Measurements from ENCODE around the gene MCF2L.

The MCF2L gene

DNA sequence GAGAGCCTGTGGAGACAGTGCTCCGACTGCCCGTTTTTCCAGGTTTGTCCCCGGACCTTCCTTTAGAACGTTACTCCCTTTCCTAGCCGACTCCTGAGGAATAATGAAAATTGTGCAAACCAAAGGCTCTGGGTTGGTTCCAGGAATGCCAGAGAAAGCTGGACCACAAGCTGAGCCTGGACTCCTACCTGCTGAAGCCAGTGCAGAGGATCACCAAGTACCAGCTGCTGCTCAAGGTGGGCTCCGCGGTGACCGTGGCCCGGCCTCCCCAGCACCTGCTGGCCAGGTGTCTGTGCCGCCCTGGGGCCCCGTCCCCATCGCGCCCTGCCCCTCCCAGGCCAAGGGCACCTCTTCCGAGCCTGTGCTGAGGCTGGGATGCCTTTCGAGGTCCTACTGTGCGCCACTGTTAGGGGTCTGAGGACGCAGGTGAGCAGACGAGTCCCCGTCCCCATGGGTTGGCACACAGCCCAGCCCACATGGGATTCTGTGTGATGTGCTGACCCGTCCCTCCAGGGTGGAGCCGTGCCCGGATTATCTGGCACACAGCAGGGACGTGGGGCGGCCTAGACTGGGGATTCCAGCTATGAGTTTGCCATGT lies 116.0 kb downstream of the MCF2L start:
- DNase-seq = no peak
- Mint-ChIP-seq H3K4me1 (ENCODE audit: low read depth) (no peaks in the 10 kb centered on the region), H3K27me3 (no peaks in the 10 kb centered on the region), H3K27ac (no peak overlapping the region), H3K9me3 (no peaks in the 10 kb centered on the region), H3K36me3 (ENCODE audit: low read depth) (peaks cover 7% of the 10 kb centered on the region), H3K4me3 (no peak overlapping the region)

DNA sequence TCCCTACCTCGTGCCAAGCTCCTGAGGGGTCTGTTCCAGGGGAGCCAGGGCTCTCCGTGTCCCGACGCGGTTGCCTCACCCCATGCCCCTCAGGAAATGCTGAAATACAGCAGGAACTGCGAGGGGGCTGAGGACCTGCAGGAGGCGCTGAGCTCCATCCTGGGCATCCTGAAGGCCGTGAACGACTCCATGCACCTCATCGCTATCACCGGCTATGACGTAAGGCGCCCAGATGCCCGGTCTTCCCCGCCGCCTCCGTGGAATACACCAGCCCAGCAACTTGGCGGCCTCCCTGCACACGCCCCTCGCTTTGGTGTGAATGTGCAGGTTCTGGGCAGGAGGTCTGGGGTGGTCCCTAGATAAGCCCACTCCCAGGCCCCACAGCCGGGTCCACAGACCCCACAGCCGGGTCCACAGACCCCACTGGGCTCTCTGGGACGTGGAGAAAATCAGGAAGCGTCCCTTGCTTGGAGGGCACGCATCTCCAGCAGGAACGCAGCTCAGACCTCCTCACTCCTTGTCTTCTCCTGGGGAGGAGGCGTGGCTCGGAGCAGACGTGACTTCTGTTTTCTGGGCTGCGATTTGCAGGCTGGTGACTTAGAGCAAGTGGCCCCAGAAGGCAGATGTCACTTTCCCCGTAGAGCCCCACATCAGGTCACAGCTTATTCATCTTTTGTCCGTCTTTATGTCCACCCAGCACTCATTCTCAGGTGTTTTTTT lies 117.2 kb downstream of the MCF2L start:
- no peak overlapping the region for H3K27ac Mint-ChIP-seq
- no peak for DNase-seq
- no peaks in the 10 kb centered on the region for H3K9me3 Mint-ChIP-seq
- H3K4me3 Mint-ChIP-seq = no peak overlapping the region
- peaks cover 7% of the 10 kb centered on the region for H3K36me3 Mint-ChIP-seq (ENCODE audit: low read depth)
- no peaks in the 10 kb centered on the region for H3K27me3 Mint-ChIP-seq
- no peaks in the 10 kb centered on the region for H3K4me1 Mint-ChIP-seq (ENCODE audit: low read depth)

DNA sequence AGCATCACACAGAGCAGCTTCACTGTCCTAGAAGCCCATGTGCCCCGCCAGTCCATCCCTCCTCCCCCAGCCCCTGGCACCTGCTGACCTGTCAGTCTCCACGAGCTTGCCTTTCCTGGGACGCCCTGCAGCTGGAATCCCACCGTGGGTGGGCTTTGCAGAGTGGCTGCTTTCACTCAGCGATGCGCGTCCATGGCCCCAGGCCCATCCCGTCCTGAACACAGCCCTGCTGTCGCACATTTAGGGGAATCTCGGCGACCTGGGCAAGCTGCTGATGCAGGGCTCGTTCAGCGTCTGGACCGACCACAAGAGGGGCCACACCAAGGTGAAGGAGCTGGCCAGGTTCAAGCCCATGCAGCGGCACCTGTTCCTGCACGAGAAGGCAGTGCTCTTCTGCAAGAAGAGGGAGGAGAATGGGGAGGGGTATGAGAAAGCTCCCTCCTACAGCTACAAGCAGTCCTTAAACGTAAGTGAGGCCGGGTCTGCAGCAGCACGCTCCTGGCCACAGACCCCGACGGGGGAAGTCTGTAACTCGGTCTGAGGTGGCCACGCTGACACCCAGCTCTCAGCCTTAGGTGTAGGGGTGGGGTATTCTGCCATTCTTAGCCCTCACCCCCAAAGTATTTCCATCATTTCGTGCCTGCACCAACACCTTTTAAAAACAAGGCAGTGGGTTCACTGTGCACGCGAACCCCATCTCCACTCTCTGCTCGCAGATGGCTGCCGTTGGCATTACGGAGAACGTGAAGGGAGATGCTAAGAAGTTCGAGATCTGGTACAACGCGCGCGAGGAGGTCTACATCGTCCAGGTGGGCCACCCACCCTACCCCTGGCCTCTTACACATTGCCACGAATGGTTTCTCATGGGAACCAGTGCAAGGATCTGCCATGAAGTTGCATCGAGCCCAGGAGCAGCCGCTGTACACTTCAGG lies 118.2 kb downstream of the MCF2L start:
- H3K27ac Mint-ChIP-seq = no peak overlapping the region
- no peaks in the 10 kb centered on the region for H3K9me3 Mint-ChIP-seq
- peaks cover 7% of the 10 kb centered on the region for H3K36me3 Mint-ChIP-seq (ENCODE audit: low read depth)
- no peaks in the 10 kb centered on the region for H3K4me1 Mint-ChIP-seq (ENCODE audit: low read depth)
- H3K4me3 Mint-ChIP-seq = no peak overlapping the region
- DNase-seq = no peak
- no peaks in the 10 kb centered on the region for H3K27me3 Mint-ChIP-seq

DNA sequence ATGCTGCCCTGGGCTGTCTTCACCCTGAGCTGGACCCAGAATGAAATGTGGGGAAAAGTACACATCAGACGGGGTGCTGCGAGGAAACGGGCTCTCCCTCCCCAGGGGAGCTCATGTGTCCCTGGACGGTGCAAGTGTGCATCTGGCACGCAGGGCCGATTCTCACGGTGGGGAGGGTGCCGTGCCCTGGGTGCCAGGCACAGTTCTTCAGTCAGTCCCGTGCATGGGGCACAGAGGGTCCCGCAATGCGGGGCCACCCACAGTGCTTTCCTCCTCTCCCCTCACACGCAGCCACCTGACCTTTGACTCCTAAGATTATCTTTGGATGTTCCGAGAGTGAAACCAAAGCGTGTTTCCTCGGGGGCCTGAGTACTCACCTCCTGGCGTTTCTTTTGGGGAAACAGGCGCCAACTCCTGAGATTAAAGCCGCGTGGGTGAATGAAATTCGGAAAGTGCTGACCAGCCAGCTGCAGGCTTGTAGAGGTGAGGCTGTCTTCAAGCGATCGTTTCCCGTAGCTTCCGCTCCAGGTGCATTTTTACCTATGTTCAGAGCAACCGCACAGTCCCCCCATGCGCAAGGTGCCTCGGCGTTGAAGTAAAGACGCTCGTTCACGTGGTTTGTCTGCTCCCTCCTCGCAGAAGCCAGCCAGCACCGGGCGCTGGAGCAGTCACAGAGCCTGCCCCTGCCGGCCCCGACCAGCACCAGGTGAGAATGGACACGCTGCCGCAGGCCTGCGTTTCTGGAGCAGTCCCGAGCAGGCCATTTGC lies 119.1 kb downstream of the MCF2L start:
- H3K4me1 Mint-ChIP-seq (ENCODE audit: low read depth) = no peaks in the 10 kb centered on the region
- no peak for DNase-seq
- H3K27ac Mint-ChIP-seq = no peak overlapping the region
- H3K36me3 Mint-ChIP-seq (ENCODE audit: low read depth) = peaks cover 7% of the 10 kb centered on the region
- no peak overlapping the region for H3K4me3 Mint-ChIP-seq
- H3K9me3 Mint-ChIP-seq = no peaks in the 10 kb centered on the region
- H3K27me3 Mint-ChIP-seq = no peaks in the 10 kb centered on the region

DNA sequence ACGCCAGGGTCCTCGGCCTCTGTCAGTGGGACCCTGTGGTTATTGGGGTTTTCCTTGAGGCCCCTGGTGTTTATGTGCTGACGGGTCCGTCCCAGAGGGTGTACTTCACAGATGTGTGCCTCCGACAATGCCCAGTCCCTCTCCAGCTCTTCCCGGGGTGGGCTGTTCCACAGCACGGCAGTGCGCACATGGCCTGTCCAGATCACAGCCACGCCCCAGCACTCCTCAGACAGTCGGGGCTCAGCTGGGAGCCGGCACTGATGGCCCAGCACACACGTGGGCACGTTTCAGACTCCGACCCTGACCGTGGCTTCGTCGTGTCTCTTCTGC lies 119.6 kb downstream of the MCF2L start:
- Mint-ChIP-seq H3K4me3 (no peak overlapping the region), H3K9me3 (no peaks in the 10 kb centered on the region), H3K36me3 (ENCODE audit: low read depth) (peaks cover 7% of the 10 kb centered on the region), H3K4me1 (ENCODE audit: low read depth) (no peaks in the 10 kb centered on the region), H3K27ac (no peak overlapping the region), H3K27me3 (no peaks in the 10 kb centered on the region)
- DNase-seq = no peak

DNA sequence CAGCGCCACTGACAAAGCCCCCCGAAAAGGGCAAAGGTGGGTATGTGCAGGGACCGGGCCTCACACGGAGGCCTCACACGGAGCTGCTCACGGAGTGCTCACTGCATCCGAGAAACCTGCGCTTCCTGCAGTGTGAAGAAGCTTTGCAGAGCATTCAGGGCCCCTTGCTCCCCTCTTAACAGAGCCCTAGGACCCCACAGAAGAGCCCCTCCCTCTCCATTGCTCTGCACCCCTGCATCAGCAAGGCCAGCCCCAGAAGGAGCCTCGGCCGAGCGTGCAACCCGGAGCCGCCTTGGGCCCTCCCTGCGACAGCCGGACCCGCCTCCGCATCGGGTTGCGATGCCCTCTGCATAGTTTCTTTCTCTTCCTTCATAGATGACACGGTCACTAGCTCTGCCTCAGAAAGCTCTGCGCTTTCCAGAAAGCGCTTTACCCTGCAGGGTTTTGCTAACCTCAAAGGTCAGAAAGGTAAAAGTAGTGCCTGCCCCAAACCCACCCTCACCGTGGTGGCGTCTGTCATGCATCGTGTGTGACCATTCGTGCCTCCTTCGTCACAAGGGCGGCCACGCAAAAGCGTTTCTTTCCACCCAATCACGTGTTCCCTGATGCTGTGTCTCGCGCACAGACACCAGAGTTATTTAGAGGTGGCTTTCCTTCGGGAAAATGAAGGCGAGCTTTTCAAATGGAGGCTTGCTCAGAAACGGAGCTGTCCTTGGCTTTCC lies 120.8 kb downstream of the MCF2L start:
- H3K36me3 Mint-ChIP-seq (ENCODE audit: low read depth) = peaks cover 7% of the 10 kb centered on the region

DNA sequence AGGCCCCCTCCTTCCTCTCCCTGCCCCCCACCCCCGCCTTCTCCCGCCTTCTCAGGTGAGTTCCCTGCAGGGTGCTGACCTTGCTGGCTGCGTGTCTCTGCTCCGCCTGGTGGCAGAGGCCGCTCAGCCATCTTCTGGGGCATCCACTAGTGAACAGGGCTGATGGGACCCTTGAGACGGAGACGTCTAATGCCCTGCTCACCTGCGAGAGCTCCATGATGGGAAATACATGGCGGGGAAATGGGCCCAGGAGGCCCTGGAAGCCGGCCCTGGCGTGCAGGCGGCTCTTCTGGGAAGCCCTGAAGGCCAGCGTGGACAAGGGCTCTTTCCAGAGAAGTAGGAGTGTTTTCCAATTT lies 121.4 kb downstream of the MCF2L start:
- Mint-ChIP-seq H3K36me3 (ENCODE audit: low read depth) (peaks cover 7% of the 10 kb centered on the region), H3K4me1 (ENCODE audit: low read depth) (no peaks in the 10 kb centered on the region), H3K27me3 (no peaks in the 10 kb centered on the region), H3K4me3 (no peak overlapping the region), H3K27ac (no peak overlapping the region), H3K9me3 (no peaks in the 10 kb centered on the region)
- no peak for DNase-seq

More for the DNA sequence above, 120.8 kb downstream of the MCF2L start:
- Mint-ChIP-seq H3K9me3 (no peaks in the 10 kb centered on the region), H3K4me3 (no peak overlapping the region), H3K4me1 (ENCODE audit: low read depth) (no peaks in the 10 kb centered on the region), H3K27me3 (no peaks in the 10 kb centered on the region), H3K27ac (no peak overlapping the region)
- DNase-seq = no peak

DNA sequence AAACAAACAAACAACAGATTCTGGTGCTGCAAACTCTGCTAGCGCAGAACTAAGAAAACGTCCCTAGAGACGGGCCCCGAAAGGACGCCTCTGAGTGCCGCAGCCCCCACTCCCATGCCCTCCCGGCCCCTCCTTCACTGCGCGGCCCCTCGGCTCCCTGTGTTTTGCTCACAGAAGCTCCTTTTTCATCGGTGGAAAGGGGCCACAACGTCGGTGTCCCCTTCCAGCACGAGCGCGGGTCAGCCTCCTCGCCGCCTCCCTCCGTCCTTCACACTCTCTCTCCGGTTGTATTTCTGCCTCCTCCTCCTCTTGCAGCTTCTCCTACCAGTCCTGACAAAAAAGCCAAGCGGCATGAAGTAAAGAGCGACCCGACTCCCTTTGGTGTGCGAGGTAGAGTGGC lies 121.8 kb downstream of the MCF2L start:
- no peak overlapping the region for H3K27ac Mint-ChIP-seq
- peaks cover 7% of the 10 kb centered on the region for H3K36me3 Mint-ChIP-seq (ENCODE audit: low read depth)
- H3K4me1 Mint-ChIP-seq (ENCODE audit: low read depth) = no peaks in the 10 kb centered on the region
- H3K4me3 Mint-ChIP-seq = no peak overlapping the region
- no peak for DNase-seq
- H3K9me3 Mint-ChIP-seq = no peaks in the 10 kb centered on the region
- no peaks in the 10 kb centered on the region for H3K27me3 Mint-ChIP-seq

DNA sequence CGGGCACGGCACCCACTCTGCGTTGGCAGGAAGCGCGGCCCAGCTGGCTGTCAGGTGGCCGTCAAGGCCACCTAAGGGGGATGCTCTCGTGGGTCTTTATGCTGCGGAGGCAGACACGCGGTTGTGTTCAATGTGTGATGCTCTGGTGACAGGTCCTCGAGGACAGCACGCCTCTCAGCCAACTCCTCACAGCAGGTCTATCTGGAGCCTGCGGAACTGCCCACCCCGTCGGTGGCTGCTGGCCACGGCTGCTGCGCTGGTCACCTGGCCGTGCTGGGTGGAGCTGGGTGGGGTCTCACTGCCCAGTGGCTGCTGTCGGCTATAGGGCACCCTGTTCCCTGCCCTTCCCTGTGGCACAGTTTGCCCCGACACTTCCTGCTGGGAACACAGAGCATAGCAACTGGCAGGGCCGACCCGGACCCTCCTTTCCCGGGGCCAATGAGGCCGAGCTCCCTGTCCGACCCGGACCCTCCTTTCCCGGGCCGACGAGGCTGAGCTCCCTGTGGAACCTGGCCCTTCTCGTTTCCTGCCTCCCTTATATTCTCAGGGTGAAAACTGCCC lies 122.3 kb downstream of the MCF2L start:
- no peaks in the 10 kb centered on the region for H3K9me3 Mint-ChIP-seq

DNA sequence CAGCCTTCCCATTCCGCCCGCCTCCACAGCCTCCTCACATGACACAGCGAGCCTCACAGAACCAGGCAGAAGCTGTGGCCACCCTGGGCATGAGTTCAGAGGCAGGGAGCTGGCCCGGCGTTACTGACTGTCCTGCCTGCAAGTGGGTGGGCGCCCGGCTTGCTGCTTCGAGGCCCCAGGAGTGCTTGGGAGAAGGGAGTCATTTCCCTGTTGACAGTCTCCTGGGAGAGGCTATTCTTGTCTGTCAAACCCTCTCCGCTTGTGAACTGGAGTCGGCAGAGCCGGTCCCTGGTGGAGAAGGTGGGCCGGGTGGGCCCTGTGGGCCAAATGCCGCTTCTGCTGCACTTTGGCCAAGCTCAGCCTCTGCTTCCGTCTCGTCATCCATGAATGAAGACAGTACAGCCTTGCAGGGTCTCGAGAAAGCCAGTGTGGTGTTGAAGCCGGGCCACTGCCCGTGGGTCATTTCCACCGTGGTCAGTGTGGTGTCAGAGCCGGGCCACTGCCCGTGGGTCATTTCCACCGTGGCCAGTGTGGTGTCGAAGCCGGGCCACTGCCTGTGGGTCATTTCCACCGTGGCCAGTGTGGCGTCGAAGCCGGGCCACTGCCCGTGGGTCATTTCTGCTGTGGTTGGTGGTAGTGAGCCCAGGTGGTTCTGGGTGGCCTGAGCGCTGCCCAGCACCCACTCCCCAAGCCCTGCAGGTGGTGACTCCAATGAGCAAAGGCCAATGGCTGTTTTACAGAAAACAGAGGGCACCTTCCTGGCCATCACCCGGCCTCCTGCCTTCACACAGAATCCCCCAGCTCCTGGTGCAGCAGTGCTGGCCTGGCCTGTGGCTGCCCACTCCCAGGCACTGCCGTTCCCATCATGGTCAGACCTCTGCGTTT lies 123.1 kb downstream of the MCF2L start:
- Mint-ChIP-seq H3K27me3 (no peaks in the 10 kb centered on the region), H3K4me3 (no peak overlapping the region), H3K27ac (no peak overlapping the region), H3K9me3 (no peaks in the 10 kb centered on the region), H3K36me3 (ENCODE audit: low read depth) (peaks cover 7% of the 10 kb centered on the region), H3K4me1 (ENCODE audit: low read depth) (no peaks in the 10 kb centered on the region)
- DNase-seq = no peak

More for the DNA sequence above, 122.3 kb downstream of the MCF2L start:
- peaks cover 7% of the 10 kb centered on the region for H3K36me3 Mint-ChIP-seq (ENCODE audit: low read depth)
- DNase-seq = no peak
- no peaks in the 10 kb centered on the region for H3K27me3 Mint-ChIP-seq
- H3K4me1 Mint-ChIP-seq (ENCODE audit: low read depth) = no peaks in the 10 kb centered on the region
- H3K4me3 Mint-ChIP-seq = no peak overlapping the region
- no peak overlapping the region for H3K27ac Mint-ChIP-seq

DNA sequence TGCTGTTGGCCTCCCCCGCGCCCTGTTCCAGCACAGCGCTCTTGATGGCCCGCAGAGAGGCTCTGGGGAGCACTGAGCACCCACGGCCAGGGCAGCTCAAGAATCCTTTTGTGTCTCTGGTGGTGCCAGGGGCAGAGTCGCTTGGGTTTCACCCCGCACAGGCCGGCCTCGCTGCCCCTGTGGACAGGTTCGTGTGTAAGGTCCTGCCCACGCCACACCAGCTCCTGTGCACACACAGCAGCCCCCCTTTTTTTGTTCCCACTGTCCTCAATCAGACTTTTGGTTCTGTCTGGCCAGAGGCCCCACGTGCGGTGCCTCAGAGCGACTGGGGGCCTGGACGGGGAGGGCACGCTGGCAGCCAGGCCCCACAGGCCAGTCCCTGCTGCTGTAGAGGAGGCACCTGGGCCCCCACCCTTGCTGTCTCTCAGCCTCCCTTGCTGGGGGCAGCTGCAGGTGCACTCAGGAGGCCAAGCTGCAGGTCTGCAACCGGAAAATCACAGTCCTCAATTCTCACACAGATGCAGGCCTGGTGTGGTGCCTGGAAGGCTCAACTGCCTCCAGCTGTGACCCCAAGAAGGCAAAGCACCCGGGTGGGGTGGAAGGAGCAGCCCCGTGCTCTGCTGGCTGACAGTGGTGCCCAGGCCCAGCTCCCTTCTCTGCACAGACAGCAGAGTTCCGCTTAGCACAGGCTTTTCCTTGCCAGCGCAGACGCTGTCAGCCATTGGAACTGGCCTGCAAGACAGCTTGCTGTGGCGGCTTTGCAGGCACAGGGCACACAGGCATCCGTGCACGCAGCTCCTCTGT lies 124.0 kb downstream of the MCF2L start:
- no peak overlapping the region for H3K4me3 Mint-ChIP-seq
- H3K27ac Mint-ChIP-seq = no peak overlapping the region
- H3K9me3 Mint-ChIP-seq = no peaks in the 10 kb centered on the region
- H3K4me1 Mint-ChIP-seq (ENCODE audit: low read depth) = no peaks in the 10 kb centered on the region
- DNase-seq = no peak
- H3K27me3 Mint-ChIP-seq = no peaks in the 10 kb centered on the region
- peaks cover 7% of the 10 kb centered on the region for H3K36me3 Mint-ChIP-seq (ENCODE audit: low read depth)

DNA sequence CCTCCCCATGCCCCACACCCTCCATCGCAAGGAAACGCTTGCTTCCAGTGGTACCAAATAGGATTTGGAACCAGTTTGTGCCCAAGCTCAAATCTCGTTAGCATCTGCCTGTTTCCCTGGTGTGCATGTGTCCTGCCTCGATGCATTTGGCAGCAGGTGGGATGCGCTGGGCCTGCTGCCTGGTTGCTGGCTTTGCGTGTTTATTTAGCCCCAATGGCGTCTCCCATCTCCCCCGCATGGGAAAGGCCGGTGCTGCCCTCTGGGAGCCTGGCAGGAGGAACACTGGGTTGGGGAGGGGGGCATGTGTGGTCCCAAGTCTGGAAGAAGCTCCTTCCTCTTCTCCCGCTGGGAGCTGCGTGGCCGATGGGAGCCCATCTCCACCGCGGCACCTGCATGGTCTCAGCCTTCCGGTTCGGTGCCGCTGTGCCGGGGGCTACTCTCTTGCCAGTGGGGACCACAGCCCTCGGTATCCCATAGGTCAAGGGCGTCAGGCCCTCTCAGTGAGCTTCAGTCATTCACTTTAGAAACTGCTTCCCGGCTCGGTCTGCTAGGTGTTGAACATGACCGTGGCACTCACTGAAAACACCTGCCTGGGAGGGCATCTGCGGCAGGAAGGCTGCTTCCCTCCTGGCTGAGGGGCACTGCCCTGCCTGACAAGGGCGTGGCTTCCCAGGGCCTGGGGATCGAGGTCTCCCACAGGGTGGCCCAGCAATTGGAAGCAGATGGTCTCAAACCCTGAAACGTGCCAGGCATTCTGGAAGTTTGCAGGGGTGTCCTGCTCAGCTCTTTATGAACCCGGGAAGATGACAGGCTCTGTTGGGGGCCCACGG lies 124.8 kb downstream of the MCF2L start:
- no peaks in the 10 kb centered on the region for H3K27me3 Mint-ChIP-seq
- H3K27ac Mint-ChIP-seq = no peak overlapping the region
- DNase-seq = no peak
- H3K9me3 Mint-ChIP-seq = no peaks in the 10 kb centered on the region
- no peak overlapping the region for H3K4me3 Mint-ChIP-seq
- H3K36me3 Mint-ChIP-seq (ENCODE audit: low read depth) = peaks cover under 1% of the 10 kb centered on the region
- no peaks in the 10 kb centered on the region for H3K4me1 Mint-ChIP-seq (ENCODE audit: low read depth)

Measured in activated T-cell treated with anti-CD3 and anti-CD28 coated beads, Interleukin-2, amount 50 U/mL, for 24 hours (primary cell).